Measurements from ENCODE around the gene HIF1AN.

DNA sequence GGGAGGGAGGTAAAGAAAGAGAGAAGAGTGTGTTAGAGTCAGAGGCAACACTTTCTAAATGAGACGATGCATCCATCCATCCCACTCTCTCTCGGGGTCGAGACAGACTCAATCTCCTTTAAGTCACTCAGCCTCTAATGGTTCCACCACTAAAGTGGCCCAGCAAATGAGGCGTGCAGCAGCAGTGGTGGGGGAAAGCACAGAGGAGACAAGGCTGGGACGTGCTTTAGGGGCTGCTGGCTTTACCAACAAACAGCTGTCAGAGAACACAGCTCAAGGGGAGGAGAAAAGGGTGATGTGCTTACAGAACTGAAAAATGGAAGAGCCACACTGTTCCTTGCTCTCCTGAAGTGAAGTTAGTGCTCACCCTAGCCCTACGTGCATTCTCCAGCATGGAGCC, 11.5 kb upstream of the HIF1AN start:
- TF ChIP-seq CTCF (conservative IDR thresholded peaks at IDR 0.05 in 1 of 2, IDR thresholded peaks at IDR 0.05 in 1 of 2; ENCODE audit: extremely low read depth in 1 of 2, insufficient read depth in 1 of 2, low read depth in 1 of 2, low read length in 2 of 2) (no peak), EZH2 (IDR thresholded peaks at IDR 0.05; ENCODE audit: borderline replicate concordance, low read length) (no peak)
